Testis (tissue), 2 donors: ENCODE data around the gene SLC49A3.
"Not testable (repeated sequence)": the region's sequence is repeated elsewhere in the genome, so short reads cannot be mapped to it uniquely, and the experiment has no call there.

ENCODE experiments used
- CTCF ChIP-seq, 3 experiments: fragments of 450-650 bp in 2 of 3; fragments of 200-600 bp in 1 of 3; sonication (generic) in 1 of 3; IDR thresholded peaks; one replicate each; pipeline ENCODE4 v1.5.1; 2016 to 2019; ENCODE audit warnings: antibody characterized with exemption in 3 of 3, mild to moderate bottlenecking in 2 of 3, moderate library complexity in 1 of 3
- POLR2A ChIP-seq: fragments of 450-650 bp; IDR thresholded peaks from one replicate; pipeline ENCODE4 v1.6.1; 2017; ENCODE audit warnings: antibody characterized with exemption, mild to moderate bottlenecking, moderate library complexity

- not testable (repeated sequence) for TF ChIP-seq CTCF (IDR thresholded peaks at IDR 0.05); POLR2A
Observed at GRCh38 chr4:731954-732353, 43.0 kb upstream of the SLC49A3 start.
